HG02571 (cell line): ENCODE measurements around the gene GABBR2.

Experiments used
- ATAC-seq: cut with Tn5 transposase; IDR thresholded peaks from one replicate; pipeline ENCODE4 v1.9.1; 2021; ENCODE audit warnings: mild to moderate bottlenecking, moderate library complexity; ENCODE audit not compliant: unreplicated experiment

GABBR2 gene

GRCh38 chr9:98329904-98330303, 378.8 kb downstream of the GABBR2 start:
- no peak for ATAC-seq

DNA sequence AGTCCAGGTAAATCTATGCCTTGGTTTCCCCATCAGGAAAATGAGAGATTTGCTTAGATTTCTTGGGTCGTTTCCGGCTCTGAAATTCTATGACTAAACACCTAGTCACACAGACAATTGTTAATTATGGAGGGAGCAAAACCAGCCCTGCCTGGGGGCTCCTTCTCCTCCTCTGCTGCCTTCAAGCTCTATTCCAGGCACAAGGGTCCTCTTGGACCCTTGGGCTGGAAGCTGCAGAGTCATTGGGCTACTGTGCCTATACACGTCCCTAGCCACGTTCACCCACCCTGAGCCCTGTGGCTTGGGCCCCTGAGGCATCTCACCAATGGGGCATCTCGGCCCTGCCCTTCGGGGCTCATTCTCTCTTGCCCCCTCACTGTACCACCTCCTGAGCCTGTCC, 379.5 kb downstream of the GABBR2 start:
- no peak for ATAC-seq

DNA sequence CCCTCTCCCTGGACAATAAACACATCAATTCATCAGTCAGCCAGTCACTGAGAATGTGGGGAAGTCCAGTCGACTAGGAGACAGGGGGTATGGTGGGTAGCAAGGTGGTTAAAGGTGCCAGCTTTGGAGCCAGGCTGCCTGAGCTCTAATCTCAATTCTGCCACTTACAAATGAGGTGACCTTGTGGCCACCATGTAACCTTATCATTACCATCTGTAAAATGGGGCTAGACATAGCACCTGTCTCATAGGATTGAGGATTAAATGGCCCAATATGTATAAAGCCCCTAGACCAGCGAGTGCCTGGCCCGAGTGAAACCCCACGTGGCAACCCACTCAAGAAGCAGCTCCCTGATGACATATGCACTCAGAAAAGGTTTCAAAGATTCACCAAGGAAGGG, 380.0 kb downstream of the GABBR2 start:
- ATAC-seq, result no peak

- no peak for ATAC-seq
Observed at GRCh38 chr9:98328141-98328540, 380.6 kb downstream of the GABBR2 start.

DNA sequence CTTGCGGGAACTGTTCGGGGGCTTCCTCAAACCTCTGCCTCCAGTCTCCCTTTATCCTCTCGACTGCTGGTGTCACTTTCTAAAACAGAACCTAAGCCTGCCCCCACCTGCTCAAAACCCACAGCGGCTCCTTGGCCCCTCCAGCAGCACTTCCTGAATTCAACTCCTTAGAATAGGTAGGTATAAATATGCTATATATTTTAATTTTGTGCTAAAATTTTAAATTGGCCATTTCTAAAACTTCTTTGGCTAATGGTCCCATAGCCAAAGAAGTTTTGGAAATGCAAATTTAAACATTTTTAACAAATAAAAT, 381.5 kb downstream of the GABBR2 start:
- ATAC-seq, result no peak

DNA sequence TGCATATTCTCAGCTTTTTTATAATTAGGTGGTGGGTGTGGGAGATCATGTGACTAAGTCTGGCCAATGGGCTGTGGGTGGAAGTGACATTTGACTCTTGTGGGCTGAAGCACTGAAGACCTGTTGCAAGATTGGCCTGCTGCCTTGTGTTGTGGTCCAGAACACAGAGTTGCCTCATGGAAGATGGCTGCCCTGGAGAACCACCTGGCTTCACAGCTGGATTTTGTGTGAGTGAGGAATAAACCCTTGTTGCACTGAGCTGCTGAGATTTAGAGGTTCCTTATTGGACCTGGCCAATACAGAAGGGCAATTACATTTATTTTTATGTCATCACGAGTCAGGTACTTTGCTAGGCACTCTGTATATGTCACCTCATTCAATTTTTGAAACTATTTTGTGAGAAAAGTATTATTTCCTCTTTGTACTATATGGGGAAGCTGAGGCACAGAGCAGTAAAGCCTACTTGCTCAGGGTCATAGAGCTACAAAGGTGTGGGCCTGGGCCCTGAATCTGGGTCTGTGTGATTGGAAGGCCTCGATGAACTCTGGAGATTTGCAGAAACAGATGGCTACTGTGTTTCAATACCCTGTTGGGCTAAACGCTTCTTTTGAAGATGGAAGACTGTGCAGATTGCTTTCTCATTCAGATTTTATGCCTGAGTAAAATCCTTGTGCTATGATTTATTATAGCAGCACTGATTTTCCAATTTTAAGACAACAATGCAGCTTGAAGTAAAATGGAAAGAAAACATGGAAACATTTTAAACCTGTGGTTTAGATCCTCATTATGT, 382.1 kb downstream of the GABBR2 start:
- ATAC-seq, result no peak

DNA sequence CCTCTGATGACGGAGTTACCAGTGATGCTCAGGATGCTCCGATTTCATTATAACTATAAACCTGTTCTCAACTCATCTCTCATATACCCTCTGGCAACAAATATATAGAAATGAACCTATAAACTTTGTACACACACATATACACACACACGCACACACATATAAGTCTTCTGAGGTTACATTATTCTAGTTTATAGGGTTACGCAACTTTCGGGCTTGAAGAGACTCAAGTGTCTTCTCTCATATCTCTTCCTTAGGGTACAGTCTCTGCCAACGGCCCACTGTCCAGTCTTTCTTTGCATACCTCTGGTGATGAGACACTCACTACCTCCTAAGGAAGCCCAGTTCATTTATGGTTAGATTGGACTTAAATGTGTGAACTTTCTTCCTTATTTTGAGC, 383.9 kb downstream of the GABBR2 start:
- ATAC-seq, result no peak

DNA sequence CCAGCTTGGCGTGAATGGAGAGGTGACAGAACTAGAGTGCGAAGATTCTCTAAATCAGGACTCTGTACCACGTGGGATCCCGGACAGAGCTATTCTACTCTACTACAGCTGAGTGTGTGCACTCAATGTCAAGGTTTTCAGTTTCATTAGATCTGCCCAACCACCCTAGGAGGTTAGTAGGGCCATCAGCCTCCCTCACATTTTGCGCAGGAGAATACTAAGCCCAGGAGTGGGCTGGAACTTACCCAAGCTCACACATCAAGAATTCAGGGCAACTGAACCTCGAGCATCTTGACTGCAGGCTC, 385.0 kb downstream of the GABBR2 start:
- no peak for ATAC-seq

DNA sequence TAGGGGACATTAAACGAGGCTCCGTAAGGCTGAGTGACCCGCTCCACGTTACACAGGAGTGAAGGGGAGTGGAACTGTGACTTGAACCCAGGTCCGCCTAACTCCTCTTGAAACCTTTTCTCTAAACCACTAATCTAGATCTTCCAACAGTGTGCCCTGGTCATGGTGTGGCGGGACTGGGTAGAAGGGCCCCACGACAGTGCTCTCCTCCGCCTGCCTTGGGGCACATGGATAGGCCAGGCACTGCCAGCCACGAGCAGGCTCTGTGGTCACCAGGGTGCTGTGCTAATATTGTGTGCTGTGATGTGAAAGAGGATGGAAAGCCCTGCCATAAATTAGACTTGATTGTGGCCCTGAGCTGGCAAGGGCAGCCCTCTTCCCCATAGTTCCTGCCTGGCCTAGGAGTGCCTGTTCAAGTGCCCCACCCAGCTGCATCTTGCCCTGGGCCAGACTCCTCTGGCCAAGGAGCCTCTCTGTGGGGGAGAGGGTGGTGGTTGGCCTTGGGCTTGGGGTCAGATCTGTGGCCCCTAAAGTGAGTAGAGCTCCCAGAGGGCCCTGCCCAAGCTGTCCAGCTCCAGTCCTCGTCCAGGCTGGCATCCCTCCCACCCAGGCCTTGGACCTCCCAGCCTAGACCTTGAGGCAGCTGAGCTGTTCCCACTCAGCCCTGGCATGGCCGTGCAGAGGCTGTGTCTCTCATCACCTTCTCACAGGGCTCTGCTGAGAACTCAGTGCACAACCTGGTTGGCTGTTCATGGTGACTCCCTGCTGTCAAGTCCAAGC, 385.5 kb downstream of the GABBR2 start:
- no peak for ATAC-seq

GRCh38 chr9:98321269-98321668, 387.5 kb downstream of the GABBR2 start:
- no peak for ATAC-seq

DNA sequence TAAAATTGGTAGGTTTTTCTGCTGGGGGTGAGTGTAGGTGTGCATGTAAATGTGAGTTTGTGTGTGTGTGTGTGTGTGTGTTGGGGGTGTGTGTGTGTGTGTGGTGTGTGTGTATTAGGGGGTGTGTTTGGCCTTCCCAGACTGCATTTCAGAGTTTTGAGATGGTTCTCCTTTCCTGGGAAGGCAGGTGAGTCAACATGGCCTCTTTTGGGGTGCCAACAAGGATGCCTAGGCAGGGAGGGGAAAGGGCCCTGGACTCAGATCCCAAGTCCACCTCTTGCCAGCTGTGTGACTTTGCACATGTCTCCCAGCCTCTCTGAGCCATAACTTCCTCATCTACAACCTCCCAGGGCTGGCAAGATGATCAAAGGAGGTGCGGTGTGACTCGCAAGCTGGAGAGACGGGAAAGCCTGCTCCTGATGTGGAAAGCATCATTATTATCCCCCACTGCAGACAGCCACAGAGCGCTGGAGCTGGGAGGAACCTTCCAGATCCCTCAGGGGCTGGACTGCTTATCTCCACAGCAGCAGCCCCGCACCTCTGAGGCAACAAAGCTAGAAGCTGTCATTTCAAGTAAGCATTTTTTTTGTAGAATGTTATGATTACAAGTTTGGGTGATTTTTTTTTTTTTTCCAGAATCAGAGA, 389.8 kb downstream of the GABBR2 start:
- no peak for ATAC-seq

DNA sequence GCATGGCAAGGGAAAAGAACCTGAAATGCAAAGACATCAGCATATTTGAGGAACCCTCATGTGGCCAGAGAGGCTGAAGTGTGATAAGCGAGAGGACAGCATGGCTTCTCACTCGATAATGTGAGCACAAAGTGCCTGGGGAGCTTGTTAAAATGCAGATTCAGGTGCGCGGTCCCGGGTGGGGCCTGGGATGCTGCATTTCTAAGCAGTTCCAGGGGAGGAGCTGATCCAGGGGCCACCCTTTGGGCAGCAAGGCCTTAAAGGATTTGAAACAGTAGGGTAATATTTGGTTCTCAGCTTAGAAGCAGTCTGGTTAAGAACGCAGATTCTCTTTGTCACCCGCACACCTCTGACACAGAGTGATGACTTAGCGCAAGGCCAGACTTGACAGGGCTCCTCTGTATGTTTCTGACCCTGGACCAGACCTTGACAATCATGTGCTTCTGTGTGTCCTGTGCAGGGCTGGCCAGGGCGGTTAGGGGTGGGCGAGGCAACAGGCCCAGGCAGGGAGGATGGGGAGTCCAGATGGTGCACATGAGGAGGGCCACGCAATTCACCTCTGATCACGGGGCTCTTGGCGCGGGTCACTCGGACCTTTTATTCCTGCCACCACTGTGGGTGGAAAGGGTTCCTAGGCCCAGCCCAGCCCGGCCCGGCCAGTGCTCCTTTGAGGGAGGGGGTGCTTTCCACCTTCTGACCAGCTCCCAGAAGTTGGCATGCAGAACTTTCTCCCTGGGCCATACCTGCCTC, 390.5 kb downstream of the GABBR2 start:
- ATAC-seq, result no peak

- no peak for ATAC-seq
Observed at GRCh38 chr9:98317134-98317857, 391.4 kb downstream of the GABBR2 start.

DNA sequence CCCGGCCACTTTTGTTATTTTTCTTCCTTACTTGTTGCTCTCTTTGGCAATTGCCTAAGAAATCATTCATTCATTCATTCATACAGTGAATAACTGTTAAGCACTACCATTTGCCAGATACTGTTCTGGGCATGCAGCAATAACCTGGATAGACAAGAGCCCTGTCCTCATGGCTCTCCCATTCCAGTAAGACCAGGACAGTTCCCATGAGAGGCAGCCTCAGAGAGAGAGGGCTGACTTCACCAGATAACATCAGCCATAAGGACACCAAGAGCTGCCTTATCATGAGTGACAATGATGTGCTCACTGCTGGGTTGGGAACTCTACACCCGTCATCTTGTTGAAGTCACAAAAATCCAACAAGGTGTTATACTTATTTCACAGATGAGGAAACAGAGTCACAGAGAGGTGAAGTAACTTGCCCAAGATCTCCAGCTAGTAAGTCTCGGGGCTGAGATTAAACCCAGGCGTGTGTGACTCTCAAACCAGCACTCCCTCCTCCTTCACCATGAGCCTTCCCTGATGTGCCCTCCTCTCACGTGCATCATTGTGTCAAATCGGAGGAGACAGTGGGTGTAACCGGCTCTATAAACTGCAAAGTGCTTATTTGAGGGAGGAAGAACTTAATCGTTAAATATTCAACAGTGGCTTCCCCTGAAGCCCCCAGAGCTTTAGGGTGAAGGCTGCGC, 392.1 kb downstream of the GABBR2 start:
- ATAC-seq, result no peak

GRCh38 chr9:98315551-98316060, 393.1 kb downstream of the GABBR2 start:
- no peak for ATAC-seq

DNA sequence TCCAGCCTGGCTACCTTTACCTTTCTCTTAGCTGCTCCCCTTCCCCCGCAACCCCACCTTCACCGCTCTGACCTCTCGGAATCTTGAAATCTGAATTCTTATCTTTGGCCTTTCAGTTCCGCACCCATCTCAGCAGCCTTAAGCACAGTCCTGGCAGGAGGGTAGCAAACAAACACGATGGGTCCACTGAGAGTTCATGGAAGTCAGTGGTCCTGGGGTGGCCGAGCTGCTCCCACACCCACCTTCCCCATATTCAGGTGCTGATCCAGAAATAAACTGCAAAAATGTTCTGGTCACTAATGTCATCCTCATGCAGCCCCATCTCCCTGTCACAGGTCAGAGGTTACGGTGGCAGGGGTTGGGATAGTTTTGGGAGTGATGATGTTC, 393.7 kb downstream of the GABBR2 start:
- no peak for ATAC-seq

DNA sequence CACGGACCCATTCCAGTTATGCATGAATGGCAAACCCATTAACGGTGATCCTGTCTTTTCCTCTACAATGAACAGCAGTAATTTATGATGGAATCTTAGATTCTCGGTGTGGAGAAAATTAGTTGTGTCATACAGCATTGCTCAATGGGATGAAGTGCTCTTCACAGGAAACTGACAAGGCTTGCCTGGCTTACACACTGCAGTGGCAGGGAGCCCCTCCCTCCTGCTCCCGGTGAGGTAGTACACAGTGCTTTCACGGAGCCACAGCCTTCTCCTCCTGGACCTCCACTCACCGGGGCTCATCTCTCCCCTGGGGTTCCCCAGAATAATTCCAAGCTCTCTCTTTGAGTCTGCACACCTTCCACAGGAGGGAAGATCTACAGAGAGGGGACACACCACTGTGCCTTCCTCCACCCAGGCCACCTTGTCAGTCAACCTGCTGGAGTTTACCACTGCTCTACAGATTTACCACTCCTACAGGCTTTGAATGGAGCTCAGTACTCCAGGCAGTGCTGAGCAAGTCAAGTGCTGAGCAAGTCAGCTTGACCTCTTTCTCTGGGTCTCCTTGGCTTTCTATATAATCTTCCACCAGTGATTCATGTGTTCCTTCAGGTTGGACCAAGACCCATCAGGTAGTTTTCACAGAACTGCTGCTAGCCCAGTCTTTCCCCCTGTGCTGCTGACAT, 394.2 kb downstream of the GABBR2 start:
- ATAC-seq, result no peak

- ATAC-seq, result no peak
Observed at GRCh38 chr9:98312365-98312764, 396.4 kb downstream of the GABBR2 start.

DNA sequence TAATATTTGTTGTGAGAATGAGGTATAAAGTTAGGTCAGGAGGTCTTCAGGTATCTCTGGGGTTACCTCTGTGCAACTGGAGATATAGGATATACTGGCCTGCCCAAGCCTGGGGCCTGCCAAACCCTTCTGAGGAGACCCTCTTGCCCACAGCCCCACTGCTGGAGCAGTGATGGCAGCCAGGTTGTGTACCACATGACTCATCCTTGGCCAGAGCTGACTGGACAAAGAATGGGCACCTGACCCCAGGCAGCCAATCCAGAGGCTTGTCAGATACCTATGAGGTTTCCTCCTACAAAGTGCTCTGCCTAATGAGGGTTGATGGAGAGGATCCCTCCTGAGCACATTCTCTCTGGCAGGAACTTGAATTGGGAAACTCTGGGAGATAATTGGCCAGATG, 397.2 kb downstream of the GABBR2 start:
- ATAC-seq, result no peak
